HepG2 (cell line): Measurements from ENCODE around the gene MFN2. TPM values are rescaled to one million over a fixed set of nuclear protein-coding genes. Genes with fewer than 3 reads are reported as not detected.

ENCODE experiments used
- ETS1 ChIP-seq: sonication (generic); formaldehyde crosslinking; IDR thresholded peaks from 2 replicates; pipeline ENCODE4 v1.4.0; 2020; ENCODE audit warnings: missing genetic modification reagents
- MAX ChIP-seq: IDR thresholded peaks from 2 replicates; pipeline ENCODE4 v1.6.1; 2012; ENCODE audit warnings: inconsistent platforms
- POLR2AphosphoS2 ChIP-seq: IDR thresholded peaks from 2 replicates; pipeline ENCODE4 v1.6.1; 2011; ENCODE audit warnings: low read depth, low read length, improper control_type of control experiment
- RNF219 ChIP-seq: sonication (generic); formaldehyde crosslinking; IDR thresholded peaks from 2 replicates; pipeline ENCODE4 v1.5.0; 2020; ENCODE audit warnings: mild to moderate bottlenecking, missing genetic modification reagents
- ZBTB39 ChIP-seq: sonication (generic); formaldehyde crosslinking; IDR thresholded peaks from 2 replicates; pipeline ENCODE4 v1.5.0; 2020; ENCODE audit warnings: missing genetic modification reagents
- ZBTB44 ChIP-seq: sonication (generic); formaldehyde crosslinking; IDR thresholded peaks from 2 replicates; pipeline ENCODE4 v1.4.0; 2020; ENCODE audit warnings: missing genetic modification reagents
- ZMAT5 ChIP-seq: sonication (generic); formaldehyde crosslinking; IDR thresholded peaks from 2 replicates; pipeline ENCODE4 v1.5.0; 2020; ENCODE audit warnings: mild to moderate bottlenecking, low read depth, missing genetic modification reagents, borderline replicate concordance
- ZNF138 ChIP-seq: sonication (generic); formaldehyde crosslinking; IDR thresholded peaks from 2 replicates; pipeline ENCODE4 v1.5.0; 2020; ENCODE audit warnings: mild to moderate bottlenecking, low read depth, missing genetic modification reagents
- ZNF407 ChIP-seq: sonication (generic); formaldehyde crosslinking; IDR thresholded peaks from one replicate; pipeline ENCODE4 v1.5.1; 2020; ENCODE audit warnings: mild to moderate bottlenecking, missing genetic modification reagents; ENCODE audit errors: not compliant biosample characterization
- ZNF556 ChIP-seq: sonication (generic); formaldehyde crosslinking; IDR thresholded peaks from 2 replicates; pipeline ENCODE4 v1.4.0; 2020; ENCODE audit warnings: mild to moderate bottlenecking, missing genetic modification reagents, borderline replicate concordance
- ZNF776 ChIP-seq: sonication (generic); formaldehyde crosslinking; IDR thresholded peaks from 2 replicates; pipeline ENCODE4 v1.4.0; 2020; ENCODE audit warnings: mild to moderate bottlenecking, missing genetic modification reagents
- polyA plus RNA-seq, 8 experiments: library from polyadenylated mRNA; depleted of rRNA in 3 of 8; stranded (reverse) in 7 of 8; unstranded in 1 of 8; fragments of >200 nt; fragmentation: Illumina TruSeq in 4 of 8; extraction: Trizol in 4 of 8; gene quantifications; 2 replicates each; pipeline versions ENCODE4 v1.2.1 to v1.2.3, GENCODE V29; 2011 to 2016; ENCODE audit warnings: low read depth in 4 of 8, missing spikeins in 1 of 8, mixed read lengths in 1 of 8; ENCODE audit not compliant: insufficient read depth in 1 of 8
- total RNA-seq, 5 experiments: library from RNA; depleted of rRNA; stranded (reverse); fragments of >200 nt; fragmentation: Illumina TruSeq; extraction: Trizol; gene quantifications; 2 replicates each; pipeline ENCODE4 v1.2.3, GENCODE V29; 2016; ENCODE audit warnings: low read depth in 1 of 5

Gene MFN2
- total and polyA plus RNA-seq, 2 of the 13 experiments (the other 11 are each of a cell fraction or from before 2014, with no cell fraction given), result 38.7 to 60.9 TPM

GRCh38 chr1:11940260-11940921, 39.9 kb upstream of the MFN2 start (continued):
- TF ChIP-seq POLR2AphosphoS2 (no peak), ZBTB44 (CRISPR knock-in tag) (no peak), ZMAT5 (no peak), ETS1 (CRISPR knock-in tag) (no peak), ZNF776 (CRISPR knock-in tag) (no peak), ZNF138 (no peak), RNF219 (CRISPR knock-in tag) (no peak), ZNF556 (peak; percentile 41; the same call in 1 of the 2 replicates), ZNF407 (CRISPR knock-in tag) (no peak), MAX (peak; percentile 40; the same call in 1 of the 2 replicates), ZBTB39 (CRISPR knock-in tag) (no peak)
